Measurements from ENCODE around the gene FANCB. TPM values are rescaled to one million over a fixed set of nuclear protein-coding genes. Genes with fewer than 3 reads are reported as not detected.

The FANCB gene
- total and polyA plus RNA-seq, 12 donors = 0.03 to 3.5 (median 0.58) TPM

DNA sequence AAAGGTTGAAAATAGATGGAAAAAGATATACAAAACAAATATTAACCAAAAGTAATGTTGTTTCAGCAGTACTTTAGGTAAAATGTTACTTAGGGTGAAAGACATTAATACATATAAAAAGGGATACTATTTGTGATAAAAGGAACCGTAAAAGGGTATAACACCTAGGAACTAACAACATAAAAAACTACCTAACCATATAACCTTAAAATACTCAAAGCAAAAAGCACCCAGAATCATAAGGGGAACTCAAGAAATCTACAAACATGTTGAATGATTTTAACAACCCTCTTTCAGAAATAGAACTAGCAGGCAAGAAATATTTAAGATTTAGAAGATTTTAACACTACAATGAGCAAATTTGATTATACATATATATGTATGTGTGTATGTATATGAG, 11.8 kb upstream of the FANCB start:
- H3K4me1 ChIP-seq (replicated peaks in 1 of 2) = no peaks in the 10 kb centered on the region
- TF ChIP-seq, protein P1, sequence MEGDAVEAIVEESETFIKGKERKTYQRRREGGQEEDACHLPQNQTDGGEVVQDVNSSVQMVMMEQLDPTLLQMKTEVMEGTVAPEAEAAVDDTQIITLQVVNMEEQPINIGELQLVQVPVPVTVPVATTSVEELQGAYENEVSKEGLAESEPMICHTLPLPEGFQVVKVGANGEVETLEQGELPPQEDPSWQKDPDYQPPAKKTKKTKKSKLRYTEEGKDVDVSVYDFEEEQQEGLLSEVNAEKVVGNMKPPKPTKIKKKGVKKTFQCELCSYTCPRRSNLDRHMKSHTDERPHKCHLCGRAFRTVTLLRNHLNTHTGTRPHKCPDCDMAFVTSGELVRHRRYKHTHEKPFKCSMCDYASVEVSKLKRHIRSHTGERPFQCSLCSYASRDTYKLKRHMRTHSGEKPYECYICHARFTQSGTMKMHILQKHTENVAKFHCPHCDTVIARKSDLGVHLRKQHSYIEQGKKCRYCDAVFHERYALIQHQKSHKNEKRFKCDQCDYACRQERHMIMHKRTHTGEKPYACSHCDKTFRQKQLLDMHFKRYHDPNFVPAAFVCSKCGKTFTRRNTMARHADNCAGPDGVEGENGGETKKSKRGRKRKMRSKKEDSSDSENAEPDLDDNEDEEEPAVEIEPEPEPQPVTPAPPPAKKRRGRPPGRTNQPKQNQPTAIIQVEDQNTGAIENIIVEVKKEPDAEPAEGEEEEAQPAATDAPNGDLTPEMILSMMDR (IDR thresholded peaks at IDR 0.05) = no peak
- TF ChIP-seq POLR2A (IDR thresholded peaks at IDR 0.05) = no peak
- no peaks in the 10 kb centered on the region for H3K9me3 ChIP-seq (replicated peaks in 1 of 3)
- 67 to 98% (median 91%) methylated on average over 1 of the region's 1 CpG for WGBS, 4 donors
- no peaks in the 10 kb centered on the region for H3K36me3 ChIP-seq (replicated peaks in 1 of 2)
- intact Hi-C loops (cut with DNase I) = no loop called here
- H3K27ac ChIP-seq = no peak overlapping the region
- no peaks in the 10 kb centered on the region for H3K27me3 ChIP-seq
- H3K4me3 ChIP-seq = no peak overlapping the region
- DNase-seq = no peak

DNA sequence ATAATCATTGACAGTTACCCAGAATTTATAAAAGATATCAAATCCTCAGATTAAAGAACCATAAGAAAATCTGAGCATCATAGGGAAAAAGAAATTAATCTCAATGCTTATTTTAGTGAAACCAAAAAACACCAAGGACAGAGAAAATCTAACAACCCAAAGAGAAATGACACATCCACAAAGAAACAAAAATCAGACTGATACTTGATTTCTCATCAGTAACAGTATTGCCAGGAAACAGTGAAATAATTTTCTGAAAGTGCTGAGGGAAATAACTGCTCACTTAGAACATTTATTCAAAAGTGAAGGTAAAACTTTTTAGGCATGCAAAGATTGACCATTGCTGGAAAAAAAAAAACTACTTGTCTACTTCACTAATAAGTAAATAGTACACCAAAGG, 11.0 kb upstream of the FANCB start:
- TF ChIP-seq, protein P1 (IDR thresholded peaks at IDR 0.05) = no peak
- no peak for TF ChIP-seq POLR2A (IDR thresholded peaks at IDR 0.05)
- no peak overlapping the region for H3K4me3 ChIP-seq
- intact Hi-C loops (cut with DNase I) = no loop called here
- H3K27me3 ChIP-seq = no peaks in the 10 kb centered on the region
- no peaks in the 10 kb centered on the region for H3K4me1 ChIP-seq (replicated peaks in 1 of 2)
- no peak for DNase-seq
- H3K36me3 ChIP-seq (replicated peaks in 1 of 2) = no peaks in the 10 kb centered on the region
- H3K27ac ChIP-seq = no peak overlapping the region
- H3K9me3 ChIP-seq (replicated peaks in 1 of 3) = no peaks in the 10 kb centered on the region

DNA sequence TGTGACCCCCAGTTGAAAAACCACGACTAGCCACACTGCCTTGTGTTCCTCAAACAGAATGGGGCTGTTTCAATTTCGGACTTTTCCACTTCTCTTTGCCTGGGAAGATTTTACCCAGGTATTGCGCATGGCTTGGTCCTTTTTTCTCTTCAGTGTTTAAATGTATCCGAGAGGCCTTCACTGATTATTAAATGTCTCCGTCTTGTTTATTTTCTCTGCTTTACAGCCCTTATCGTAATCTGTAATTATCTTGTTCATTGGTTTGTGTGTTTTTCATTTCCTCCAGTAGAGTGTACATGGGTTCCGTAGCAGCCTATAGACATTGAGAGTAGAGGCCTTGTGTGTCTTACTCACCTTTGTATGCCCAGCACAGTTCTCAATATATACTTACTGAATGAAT, 2.8 kb upstream of the FANCB start:
- DNase-seq = no peak
- intact Hi-C loops (cut with DNase I) = no loop called here
- Histone ChIP-seq H3K27ac (no peak overlapping the region), H3K9me3 (replicated peaks in 1 of 3) (no peaks in the 10 kb centered on the region), H3K27me3 (no peaks in the 10 kb centered on the region), H3K4me3 (no peak overlapping the region), H3K36me3 (replicated peaks in 1 of 2) (no peaks in the 10 kb centered on the region), H3K4me1 (replicated peaks in 1 of 2) (peaks cover 0 to 7% of the 10 kb centered on the region in 2 donors)
- 77 to 82% (median 80%) methylated on average over 7 of the region's 7 CpGs for WGBS, 4 donors
- TF ChIP-seq, protein P1 (IDR thresholded peaks at IDR 0.05) = no peak
- no peak for TF ChIP-seq POLR2A (IDR thresholded peaks at IDR 0.05)

DNA sequence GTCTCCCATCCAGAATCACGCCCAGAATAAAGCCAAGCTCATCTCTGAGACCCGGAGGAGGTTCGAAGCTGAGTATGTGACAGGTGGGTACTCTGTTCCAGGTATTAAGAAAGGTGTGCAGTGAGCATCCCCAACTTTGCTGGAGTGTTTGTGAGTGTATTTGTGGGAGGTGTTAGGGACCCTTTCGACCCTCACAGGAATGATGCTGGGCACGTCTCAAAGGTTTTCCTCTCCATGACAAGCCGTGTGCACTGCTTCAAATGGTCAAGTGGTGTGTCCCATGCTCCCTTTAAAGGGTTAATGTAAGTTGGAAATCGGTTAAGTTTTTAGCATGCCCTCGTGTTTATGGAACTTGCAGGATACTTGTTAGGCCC, 794 bp upstream of the FANCB start:
- 2 to 28% (median 26%) methylated on average over 8 of the region's 8 CpGs; no CpG with 5 or more reads in 1 of the 4 donors for WGBS, 4 donors
- DNase-seq = no peak
- H3K27ac ChIP-seq = peak overlapping the region in 4 of 5 donors; percentile 53 to 89 (median 76)
- no peak for TF ChIP-seq POLR2A (IDR thresholded peaks at IDR 0.05)
- TF ChIP-seq, protein P1 (IDR thresholded peaks at IDR 0.05) = no peak
- no peaks in the 10 kb centered on the region for H3K9me3 ChIP-seq (replicated peaks in 1 of 3)
- H3K4me1 ChIP-seq (replicated peaks in 1 of 2) = peaks cover 0 to 7% of the 10 kb centered on the region in 2 donors
- H3K36me3 ChIP-seq (replicated peaks in 1 of 2) = no peaks in the 10 kb centered on the region
- no peaks in the 10 kb centered on the region for H3K27me3 ChIP-seq
- intact Hi-C loops (cut with DNase I) = no loop called here
- peak overlapping the region in 3 of 4 donors; percentile 48 to 77 (median 48) for H3K4me3 ChIP-seq

Data from adrenal gland (tissue), 12 donors.